Panc1 (cell line): Measurements from ENCODE around the gene C13orf42. TPM values are rescaled to one million over a fixed set of nuclear protein-coding genes. Genes with fewer than 3 reads are reported as not detected.

ENCODE experiments used
- ATAC-seq: fragments of 200-7000 bp; cut with Tn5 transposase; 2 replicates; pipeline ENCODE4 v1.9.1; 2020; ENCODE audit warnings: mild to moderate bottlenecking, moderate library complexity
- BruUV-seq: library from RNA; stranded (reverse); fragments of 400-500 nt; replicated peaks from 2 replicates; lab custom pipeline; 2021; lab: Mats Ljungman, UMichigan
- CTCF ChIA-PET: fragments of 300-600 bp; sonication (Branson Sonifier 250); formaldehyde crosslinking; loops from one replicate; lab custom pipeline; 2022; ENCODE audit warnings: antibody characterized with exemption; lab: Charles Lee
- POLR2A ChIA-PET: fragments of 300-600 bp; sonication (Branson Sonifier 250); formaldehyde crosslinking; loops from one replicate; lab custom pipeline; 2022; ENCODE audit warnings: antibody characterized with exemption; lab: Charles Lee
- DNase-seq: peaks from one replicate; pipeline ENCODE4 v3.0.0-alpha.2; 2010; ENCODE audit warnings: low read depth, low spot score
- H3K27ac ChIP-seq: 2 replicates; pipeline ENCODE4 v1.5.1; 2011; ENCODE audit warnings: mild to moderate bottlenecking, low read length, inconsistent platforms
- H3K27me3 ChIP-seq: fragments of 200-500 bp; sonication (Bioruptor generic); 2 replicates; pipeline ENCODE4 v1.6.0; 2014; ENCODE audit warnings: low read length, inconsistent platforms; ENCODE audit not compliant: control insufficient read depth, insufficient read depth
- H3K36me3 ChIP-seq: fragments of 200-500 bp; sonication (Bioruptor generic); 2 replicates; pipeline ENCODE4 v1.5.1; 2014; ENCODE audit warnings: inconsistent platforms, mild to moderate bottlenecking, low read length, moderate library complexity; ENCODE audit not compliant: control insufficient read depth, insufficient read depth
- H3K4me1 ChIP-seq: 2 replicates; pipeline ENCODE4 v1.5.1; 2011; ENCODE audit warnings: inconsistent platforms, mild to moderate bottlenecking, low read length, moderate library complexity; ENCODE audit not compliant: control insufficient read depth, insufficient read depth
- H3K4me3 ChIP-seq, 2 experiments: 2 replicates each; pipeline ENCODE4 v1.5.1; 2011 to 2012; ENCODE audit warnings: low read depth in 2 of 2, low read length in 2 of 2, mild to moderate bottlenecking in 2 of 2, inconsistent platforms in 1 of 2, moderate library complexity in 1 of 2
- H3K9me3 ChIP-seq: fragments of 200-500 bp; sonication (Bioruptor generic); 2 replicates; pipeline ENCODE4 v1.5.1; 2014; ENCODE audit warnings: low read depth, mild to moderate bottlenecking, inconsistent platforms, low read length, moderate library complexity; ENCODE audit not compliant: control insufficient read depth, insufficient read depth
- POLR2AphosphoS5 ChIP-seq: IDR thresholded peaks from 2 replicates; pipeline ENCODE4 v1.6.1; 2012; ENCODE audit warnings: mild to moderate bottlenecking, low read depth, low read length, moderate library complexity
- SIN3A ChIP-seq: IDR thresholded peaks from 2 replicates; pipeline ENCODE4 v1.6.1; 2012; ENCODE audit warnings: low read depth, mild to moderate bottlenecking, low read length, moderate library complexity, borderline replicate concordance; ENCODE audit not compliant: insufficient read depth
- TCF7L2 ChIP-seq: IDR thresholded peaks from 2 replicates; pipeline ENCODE4 v1.6.1; 2011; ENCODE audit warnings: mild to moderate bottlenecking, low read depth, low read length, inconsistent platforms
- in situ Hi-C: cut with HindIII; loops from 2 replicates; pipeline ENCODE4 v1.10.0; 2016; ENCODE audit warnings: low sequenced_read_pairs, low pct_unique_long_range_greater_than_20kb
- intact Hi-C: fragments of 100-400 bp; cut with micrococcal nuclease; formaldehyde crosslinking; loops from one replicate; pipeline ENCODE4 v1.10.0; 2022; ENCODE audit not compliant: unreplicated experiment
- total RNA-seq: library from RNA; stranded (reverse); gene quantifications from one replicate; pipeline ENCODE4 v1.2.1, GENCODE V29; 2021; ENCODE audit not compliant: unreplicated experiment
- TF ChIP-seq, protein P1 (sequence below), 2 experiments: IDR thresholded peaks; 2 replicates each; pipeline ENCODE4 v1.6.1; 2011 to 2012; ENCODE audit warnings: low read depth in 2 of 2, control low read depth in 1 of 2, low read length in 1 of 2, mild to moderate bottlenecking in 1 of 2, moderate library complexity in 1 of 2; ENCODE audit not compliant: insufficient read depth in 1 of 2
- TF ChIP-seq, protein P2 (sequence below): fragments of 450-650 bp; IDR thresholded peaks from 2 replicates; pipeline ENCODE4 v1.5.1; 2017; ENCODE audit warnings: mild to moderate bottlenecking

C13orf42 gene
- total RNA-seq, 1 experiment from 2014 or later, result not detected

DNA sequence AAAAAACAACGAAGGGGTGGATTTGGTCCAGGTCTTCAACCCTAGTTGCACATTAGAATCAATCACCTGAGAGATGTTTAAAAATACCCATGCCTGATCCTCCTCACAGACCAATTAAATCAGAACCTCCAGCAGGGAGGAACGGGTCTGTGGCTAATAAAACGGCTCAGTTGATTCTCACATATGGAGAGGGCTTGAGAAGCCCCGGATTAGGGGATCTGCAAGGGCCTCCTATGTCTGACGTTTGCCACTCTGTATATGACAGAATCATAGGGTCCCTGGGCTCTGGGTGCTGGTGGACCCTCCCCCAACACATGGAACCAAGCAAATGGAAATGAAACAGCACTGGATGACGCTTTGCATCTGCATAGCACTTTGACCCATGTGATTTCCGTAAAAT, 36.7 kb upstream of the C13orf42 start:
- POLR2A ChIA-PET, result no interaction called here

DNA sequence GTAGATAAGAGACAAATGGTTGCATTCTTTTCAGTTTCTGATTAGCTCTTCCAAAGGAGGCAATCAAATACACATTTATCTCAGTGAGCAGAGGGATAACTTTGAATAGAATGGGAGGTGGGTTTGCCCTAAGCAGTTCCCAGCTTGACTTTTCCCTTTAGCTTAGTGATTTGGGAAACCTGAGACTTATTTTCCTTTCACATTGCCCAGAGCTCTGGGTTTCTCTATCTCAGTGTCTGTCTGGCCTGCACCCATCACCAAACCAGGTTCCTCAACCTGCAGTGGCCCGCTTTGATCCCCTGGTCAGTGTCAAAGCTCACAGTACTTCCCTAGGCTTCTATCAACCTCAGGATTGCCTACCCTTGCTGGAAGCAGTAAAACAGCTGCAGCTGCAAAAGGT, 35.6 kb upstream of the C13orf42 start:
- Histone ChIP-seq H3K4me1 (no peaks in the 10 kb centered on the region), H3K9me3 (no peaks in the 10 kb centered on the region), H3K27ac (no peak overlapping the region), H3K27me3 (peaks cover 10% of the 10 kb centered on the region), H3K36me3 (no peaks in the 10 kb centered on the region), H3K4me3 (no peak overlapping the region)
- no peak for ATAC-seq
- POLR2A ChIA-PET, result no interaction called here
- intact Hi-C loops (loop anchor here (10.0 kb wide), 1 partner anchor 618 kb away; no protein-coding TSS in a partner anchor), in situ Hi-C loops (no loop called here)
- no peak for DNase-seq
- no TSS peak for BruUV-seq
- CTCF ChIA-PET, result no interaction called here
- TF ChIP-seq POLR2AphosphoS5, result no peak
- TF ChIP-seq, protein P1, sequence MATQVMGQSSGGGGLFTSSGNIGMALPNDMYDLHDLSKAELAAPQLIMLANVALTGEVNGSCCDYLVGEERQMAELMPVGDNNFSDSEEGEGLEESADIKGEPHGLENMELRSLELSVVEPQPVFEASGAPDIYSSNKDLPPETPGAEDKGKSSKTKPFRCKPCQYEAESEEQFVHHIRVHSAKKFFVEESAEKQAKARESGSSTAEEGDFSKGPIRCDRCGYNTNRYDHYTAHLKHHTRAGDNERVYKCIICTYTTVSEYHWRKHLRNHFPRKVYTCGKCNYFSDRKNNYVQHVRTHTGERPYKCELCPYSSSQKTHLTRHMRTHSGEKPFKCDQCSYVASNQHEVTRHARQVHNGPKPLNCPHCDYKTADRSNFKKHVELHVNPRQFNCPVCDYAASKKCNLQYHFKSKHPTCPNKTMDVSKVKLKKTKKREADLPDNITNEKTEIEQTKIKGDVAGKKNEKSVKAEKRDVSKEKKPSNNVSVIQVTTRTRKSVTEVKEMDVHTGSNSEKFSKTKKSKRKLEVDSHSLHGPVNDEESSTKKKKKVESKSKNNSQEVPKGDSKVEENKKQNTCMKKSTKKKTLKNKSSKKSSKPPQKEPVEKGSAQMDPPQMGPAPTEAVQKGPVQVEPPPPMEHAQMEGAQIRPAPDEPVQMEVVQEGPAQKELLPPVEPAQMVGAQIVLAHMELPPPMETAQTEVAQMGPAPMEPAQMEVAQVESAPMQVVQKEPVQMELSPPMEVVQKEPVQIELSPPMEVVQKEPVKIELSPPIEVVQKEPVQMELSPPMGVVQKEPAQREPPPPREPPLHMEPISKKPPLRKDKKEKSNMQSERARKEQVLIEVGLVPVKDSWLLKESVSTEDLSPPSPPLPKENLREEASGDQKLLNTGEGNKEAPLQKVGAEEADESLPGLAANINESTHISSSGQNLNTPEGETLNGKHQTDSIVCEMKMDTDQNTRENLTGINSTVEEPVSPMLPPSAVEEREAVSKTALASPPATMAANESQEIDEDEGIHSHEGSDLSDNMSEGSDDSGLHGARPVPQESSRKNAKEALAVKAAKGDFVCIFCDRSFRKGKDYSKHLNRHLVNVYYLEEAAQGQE (IDR thresholded peaks at IDR 0.05; ENCODE audit: insufficient read depth in 1 of 2, low read depth in 2 of 2, low read length in 1 of 2), result no peak
- TF ChIP-seq, protein P2, sequence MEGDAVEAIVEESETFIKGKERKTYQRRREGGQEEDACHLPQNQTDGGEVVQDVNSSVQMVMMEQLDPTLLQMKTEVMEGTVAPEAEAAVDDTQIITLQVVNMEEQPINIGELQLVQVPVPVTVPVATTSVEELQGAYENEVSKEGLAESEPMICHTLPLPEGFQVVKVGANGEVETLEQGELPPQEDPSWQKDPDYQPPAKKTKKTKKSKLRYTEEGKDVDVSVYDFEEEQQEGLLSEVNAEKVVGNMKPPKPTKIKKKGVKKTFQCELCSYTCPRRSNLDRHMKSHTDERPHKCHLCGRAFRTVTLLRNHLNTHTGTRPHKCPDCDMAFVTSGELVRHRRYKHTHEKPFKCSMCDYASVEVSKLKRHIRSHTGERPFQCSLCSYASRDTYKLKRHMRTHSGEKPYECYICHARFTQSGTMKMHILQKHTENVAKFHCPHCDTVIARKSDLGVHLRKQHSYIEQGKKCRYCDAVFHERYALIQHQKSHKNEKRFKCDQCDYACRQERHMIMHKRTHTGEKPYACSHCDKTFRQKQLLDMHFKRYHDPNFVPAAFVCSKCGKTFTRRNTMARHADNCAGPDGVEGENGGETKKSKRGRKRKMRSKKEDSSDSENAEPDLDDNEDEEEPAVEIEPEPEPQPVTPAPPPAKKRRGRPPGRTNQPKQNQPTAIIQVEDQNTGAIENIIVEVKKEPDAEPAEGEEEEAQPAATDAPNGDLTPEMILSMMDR, result no peak
- no peak for TF ChIP-seq SIN3A
- no peak for TF ChIP-seq TCF7L2

More for the DNA sequence above, 36.7 kb upstream of the C13orf42 start:
- no peak for DNase-seq
- in situ Hi-C loops, result no loop called here
- BruUV-seq, result no TSS peak
- H3K9me3 ChIP-seq, result no peaks in the 10 kb centered on the region
- H3K4me3 ChIP-seq, result no peak overlapping the region
- H3K4me1 ChIP-seq, result no peaks in the 10 kb centered on the region
- H3K36me3 ChIP-seq, result no peaks in the 10 kb centered on the region
- no peak overlapping the region for H3K27ac ChIP-seq
- TF ChIP-seq TCF7L2 (no peak), POLR2AphosphoS5 (no peak)
- TF ChIP-seq, protein P2, result no peak
- intact Hi-C loops, result loop anchor here (2.0 to 10.0 kb wide), 2 partner anchors 139 to 617 kb away; no protein-coding TSS in a partner anchor
- CTCF ChIA-PET, result interaction anchor here (0.6 to 2.0 kb wide), 2 partner anchors 72 to 138 kb away, joined by 3 to 35 read pairs; no protein-coding TSS in a partner anchor
- no peak for ATAC-seq
- peaks cover 10% of the 10 kb centered on the region for H3K27me3 ChIP-seq
